ENCODE results near the gene ADM5.

ADM5 gene

DNA sequence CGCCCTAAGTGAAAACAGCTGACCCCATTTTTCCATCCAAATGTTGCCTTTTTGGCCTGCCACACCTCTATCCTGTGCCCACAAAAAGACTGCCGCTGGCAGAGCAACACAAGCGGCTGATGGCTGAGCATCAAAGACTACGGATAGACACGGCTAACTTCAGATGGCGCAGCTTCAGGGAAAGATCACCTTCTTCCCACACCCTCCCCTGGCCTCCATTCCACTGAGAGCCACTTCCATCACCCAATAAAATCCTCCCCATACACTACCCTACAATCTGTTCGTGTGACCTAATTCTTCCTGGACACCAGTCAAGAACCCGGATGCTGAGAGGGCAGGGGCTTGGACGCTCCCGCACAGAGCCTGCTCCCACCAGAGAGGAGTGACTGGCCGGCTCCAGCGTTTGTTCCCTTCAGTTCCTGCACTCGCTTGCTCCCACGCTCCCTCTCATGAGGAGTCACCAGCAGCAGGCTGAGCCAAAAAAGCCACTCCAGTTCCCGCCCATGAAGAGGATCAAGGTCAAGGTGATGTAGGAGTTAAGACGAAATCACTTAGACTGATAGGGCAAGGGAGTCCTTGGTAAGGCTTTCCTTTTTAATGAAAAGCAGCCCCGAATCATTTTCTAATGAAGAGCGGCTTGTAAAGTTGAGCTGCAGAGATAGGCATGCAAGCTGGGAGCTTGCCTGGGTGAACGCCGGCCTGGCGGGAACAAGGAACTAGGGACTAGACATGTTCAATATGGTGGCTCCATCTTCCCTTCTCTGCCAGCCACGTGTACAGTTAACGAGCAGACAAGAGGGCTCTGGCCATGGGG, 38.0 kb downstream of the ADM5 start:
- Mint-ChIP-seq H3K4me3 (no peak overlapping the region), H3K27ac (no peak overlapping the region), H3K9me3 (no peaks in the 10 kb centered on the region), H3K27me3 (no peaks in the 10 kb centered on the region), H3K4me1 (ENCODE audit: low read depth) (no peaks in the 10 kb centered on the region), H3K36me3 (ENCODE audit: low read depth) (no peaks in the 10 kb centered on the region)
- DNase-seq = no peak

DNA sequence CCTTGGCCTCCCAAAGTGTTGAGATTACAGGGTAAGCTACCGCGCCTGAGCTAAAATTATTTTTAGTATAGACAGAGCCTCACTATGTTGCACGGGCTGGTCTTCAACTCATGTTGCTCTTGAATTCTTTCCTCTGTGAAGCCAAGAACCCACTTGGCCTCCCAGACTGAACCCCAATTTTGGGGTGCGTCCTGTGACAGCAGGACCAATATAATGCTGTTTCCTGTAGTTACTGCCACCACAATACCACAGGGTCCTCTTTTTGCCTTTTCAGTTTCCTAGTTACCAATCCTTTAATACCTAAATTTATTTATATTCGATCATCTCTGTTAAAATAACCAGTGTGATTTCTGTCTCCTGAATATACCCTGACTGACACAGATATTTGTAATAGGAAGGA, 40.8 kb downstream of the ADM5 start:
- H3K27ac Mint-ChIP-seq = no peak overlapping the region
- H3K4me3 Mint-ChIP-seq = no peak overlapping the region
- H3K27me3 Mint-ChIP-seq = no peaks in the 10 kb centered on the region
- H3K36me3 Mint-ChIP-seq (ENCODE audit: low read depth) = no peaks in the 10 kb centered on the region
- H3K4me1 Mint-ChIP-seq (ENCODE audit: low read depth) = no peaks in the 10 kb centered on the region
- no peaks in the 10 kb centered on the region for H3K9me3 Mint-ChIP-seq
- DNase-seq = no peak

DNA sequence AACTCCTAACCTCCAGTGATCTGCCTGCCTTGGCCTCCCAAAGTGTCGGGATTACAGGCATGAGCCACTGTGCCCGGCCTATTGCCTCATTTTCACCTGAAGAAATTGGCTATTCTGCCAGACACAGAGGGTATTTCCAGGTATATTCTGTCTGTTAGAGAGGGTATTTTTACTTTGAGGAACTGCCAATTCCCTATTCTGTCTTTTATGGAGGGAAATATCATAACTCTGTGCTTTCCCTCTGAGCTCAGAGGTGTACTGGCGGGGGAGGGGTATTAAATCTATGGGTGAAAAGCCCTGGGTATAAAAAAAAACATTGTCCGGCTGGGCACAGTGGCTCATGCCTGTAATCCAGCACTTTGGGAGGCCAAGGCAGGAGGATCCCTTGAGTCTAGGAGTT, 48.9 kb downstream of the ADM5 start:
- Mint-ChIP-seq H3K36me3 (ENCODE audit: low read depth) (no peaks in the 10 kb centered on the region), H3K9me3 (no peaks in the 10 kb centered on the region), H3K4me1 (ENCODE audit: low read depth) (peaks cover 5% of the 10 kb centered on the region), H3K4me3 (no peak overlapping the region), H3K27me3 (no peaks in the 10 kb centered on the region), H3K27ac (no peak overlapping the region)
- no peak for DNase-seq

DNA sequence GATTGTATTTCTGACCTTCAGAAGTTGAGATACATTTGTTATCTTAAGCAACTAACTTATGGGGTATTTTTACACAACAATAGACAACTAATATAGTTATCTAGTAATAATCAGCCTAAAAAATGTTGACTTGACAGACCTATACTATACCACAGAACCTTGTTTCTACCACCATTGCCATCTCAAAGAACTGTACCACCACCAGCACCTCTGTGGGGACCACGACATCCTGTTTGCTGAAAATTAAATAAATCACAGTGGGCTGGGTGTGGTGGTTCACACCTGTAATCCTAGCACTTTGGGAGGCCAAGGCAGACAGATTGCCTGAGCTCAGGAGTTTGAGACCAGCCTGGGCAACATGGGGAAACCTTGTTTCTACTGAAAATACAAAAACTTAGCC, 49.7 kb downstream of the ADM5 start:
- Mint-ChIP-seq H3K36me3 (ENCODE audit: low read depth) (no peaks in the 10 kb centered on the region), H3K4me1 (ENCODE audit: low read depth) (peaks cover 5% of the 10 kb centered on the region), H3K9me3 (no peaks in the 10 kb centered on the region), H3K4me3 (no peak overlapping the region), H3K27me3 (no peaks in the 10 kb centered on the region), H3K27ac (no peak overlapping the region)
- DNase-seq = no peak

DNA sequence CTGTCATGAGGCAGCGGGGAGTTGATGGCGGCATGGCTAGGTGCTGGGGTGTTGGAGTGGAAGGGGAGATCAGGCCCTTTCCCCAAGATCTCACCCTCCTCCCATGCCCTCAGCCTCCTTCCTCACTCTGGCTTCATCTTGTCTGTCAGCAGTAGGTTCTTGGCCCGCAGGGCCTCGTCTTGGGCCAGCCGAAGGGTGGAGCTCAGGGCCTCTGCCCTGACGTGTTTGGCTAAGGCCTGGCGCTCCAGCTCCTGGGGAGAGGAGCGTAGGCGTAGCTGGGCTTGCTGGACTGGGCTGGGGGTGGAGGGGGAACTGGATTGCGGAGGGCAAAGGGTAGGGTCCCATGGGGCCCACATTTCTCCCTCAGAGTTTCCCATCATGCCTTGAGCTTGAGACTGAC, 50.5 kb downstream of the ADM5 start:
- peaks cover 5% of the 10 kb centered on the region for H3K4me1 Mint-ChIP-seq (ENCODE audit: low read depth)
- H3K27ac Mint-ChIP-seq = no peak overlapping the region

More for the DNA sequence above, 50.5 kb downstream of the ADM5 start:
- Mint-ChIP-seq H3K9me3 (no peaks in the 10 kb centered on the region), H3K27me3 (no peaks in the 10 kb centered on the region), H3K36me3 (ENCODE audit: low read depth) (no peaks in the 10 kb centered on the region), H3K4me3 (no peak overlapping the region)
- no peak for DNase-seq
